HG02970 (cell line): ENCODE results near the gene EEF1AKMT4.

Source experiments
- ATAC-seq: cut with Tn5 transposase; IDR thresholded peaks from one replicate; pipeline ENCODE4 v1.9.1; 2021; ENCODE audit warnings: mild to moderate bottlenecking, moderate library complexity, moderate number of reproducible peaks; ENCODE audit not compliant: unreplicated experiment, low FRiP score

EEF1AKMT4 gene

DNA sequence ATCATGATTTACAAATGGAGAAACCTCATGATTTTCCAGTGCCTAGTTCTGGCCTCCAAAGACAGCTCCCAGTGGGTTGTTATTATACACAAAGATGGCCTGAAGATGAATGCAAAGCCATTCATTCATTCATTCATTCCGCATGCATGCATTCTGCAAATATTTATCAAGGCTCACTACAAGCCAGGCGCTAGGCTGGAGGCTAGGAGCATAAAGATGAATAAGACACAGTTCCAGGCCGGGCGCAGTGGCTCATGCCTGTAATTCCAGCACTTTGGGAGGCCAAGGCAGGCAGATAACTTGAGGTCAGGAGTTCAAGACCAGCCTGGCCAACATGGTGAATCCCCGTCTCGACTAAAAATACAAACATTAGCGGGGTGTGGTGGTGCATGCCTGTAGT, 47.1 kb downstream of the EEF1AKMT4 start:
- ATAC-seq, result no peak

DNA sequence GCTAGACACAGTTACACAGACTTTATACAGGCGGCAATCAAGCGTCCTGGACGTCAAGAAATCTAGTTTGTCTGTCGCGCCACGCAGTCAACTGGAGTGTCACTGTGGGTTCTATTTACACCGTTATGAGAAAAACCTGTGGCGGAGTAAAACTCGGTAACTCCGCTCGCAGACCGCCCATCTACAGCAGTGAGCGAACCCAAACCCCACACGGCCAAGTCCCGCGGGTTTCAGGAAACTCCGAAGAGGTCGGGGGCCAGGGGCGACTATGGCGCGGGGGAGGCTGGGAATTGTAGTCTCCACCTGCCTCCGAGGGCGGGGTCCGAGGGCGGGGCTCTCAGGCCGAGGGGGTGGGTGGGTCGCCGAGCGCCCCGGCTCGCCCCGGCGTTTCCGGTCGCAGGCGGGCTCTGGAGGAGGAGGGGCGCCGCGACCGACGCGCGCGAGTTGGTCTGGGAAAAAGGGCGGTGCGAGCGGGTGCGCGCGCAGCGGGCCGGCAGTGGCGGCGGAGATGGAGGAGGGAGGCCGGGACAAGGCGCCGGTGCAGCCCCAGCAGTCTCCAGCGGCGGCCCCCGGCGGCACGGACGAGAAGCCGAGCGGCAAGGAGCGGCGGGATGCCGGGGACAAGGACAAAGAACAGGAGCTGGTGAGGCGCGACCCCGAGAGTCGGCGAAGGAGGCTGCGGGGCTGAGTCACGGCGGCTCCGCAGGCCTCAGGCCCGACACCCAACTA, 49.5 kb downstream of the EEF1AKMT4 start, which contains the start of gene PSMD2:
Gene PSMD2 (plus strand): TSS at position 483 of the 729 bp plus-strand sequence. CDS start 26 bp downstream, at position 509.
- peak; percentile 93 for ATAC-seq

GRCh38 chr3:184299488-184300377, 50.3 kb downstream of the EEF1AKMT4 start:
- no peak for ATAC-seq

DNA sequence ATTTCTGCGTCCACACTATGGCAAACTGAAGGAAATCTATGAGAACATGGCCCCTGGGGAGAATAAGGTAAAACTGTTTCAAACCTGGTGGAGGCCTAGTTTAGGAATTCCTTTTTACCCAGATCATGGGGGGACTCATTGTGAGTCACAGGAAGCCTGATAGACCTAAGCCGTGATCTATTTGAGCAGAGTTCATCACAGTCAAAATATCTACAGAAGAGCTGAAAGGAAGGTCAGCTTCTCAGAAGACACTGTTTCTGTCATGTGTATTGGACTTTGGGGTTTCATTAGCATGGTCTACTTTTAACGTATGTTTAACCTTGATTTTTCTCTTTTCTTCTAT, 50.9 kb downstream of the EEF1AKMT4 start:
- ATAC-seq, result no peak

GRCh38 chr3:184305577-184305976, 56.1 kb downstream of the EEF1AKMT4 start:
- no peak for ATAC-seq

DNA sequence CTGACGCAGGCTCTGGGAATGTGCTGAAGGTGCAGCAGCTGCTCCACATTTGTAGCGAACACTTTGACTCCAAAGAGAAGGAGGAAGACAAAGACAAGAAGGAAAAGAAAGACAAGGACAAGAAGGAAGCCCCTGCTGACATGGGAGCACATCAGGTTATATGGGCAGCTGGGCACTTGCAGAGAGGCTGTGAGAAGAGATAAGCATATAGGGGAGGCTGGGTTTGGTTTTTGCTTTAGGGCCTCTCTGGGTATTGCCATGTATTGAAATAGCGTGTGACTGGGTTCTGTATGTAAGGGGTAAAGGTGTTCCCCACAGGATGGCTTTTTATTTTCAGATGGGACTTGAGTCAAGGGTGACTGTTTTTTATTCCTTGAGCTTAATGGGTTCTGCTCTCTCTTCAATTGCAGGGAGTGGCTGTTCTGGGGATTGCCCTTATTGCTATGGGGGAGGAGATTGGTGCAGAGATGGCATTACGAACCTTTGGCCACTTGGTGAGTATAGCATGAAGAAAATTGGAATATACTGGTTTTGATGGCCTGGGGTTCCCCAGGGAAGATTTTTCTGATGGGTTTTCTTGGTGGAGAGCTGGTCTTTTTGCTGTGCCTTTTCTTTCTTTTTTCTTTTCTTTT, 57.0 kb downstream of the EEF1AKMT4 start:
- no peak for ATAC-seq

DNA sequence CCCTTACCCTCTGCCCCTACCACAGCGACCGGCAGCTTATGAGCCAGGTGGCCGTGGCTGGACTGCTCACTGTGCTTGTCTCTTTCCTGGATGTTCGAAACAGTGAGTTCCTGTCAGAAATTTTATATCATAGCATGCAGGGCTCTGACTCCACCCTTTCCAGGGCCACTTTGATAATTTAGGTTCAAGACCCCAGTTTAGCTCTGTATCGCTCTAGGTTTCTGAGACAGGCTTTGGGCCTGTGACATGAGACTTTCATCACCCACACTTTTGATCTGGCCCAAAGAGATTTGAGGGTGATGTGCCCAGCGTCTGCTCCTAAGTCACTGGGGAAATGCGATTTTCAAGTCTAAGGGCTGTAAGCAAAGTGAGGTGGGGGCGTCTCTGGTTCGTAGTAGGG, 58.4 kb downstream of the EEF1AKMT4 start:
- ATAC-seq, result no peak
